SIG-M5 treated with dmso at 0.1 percent for 504 hours (cell line): Measurements from ENCODE around the gene IL3.
A peak's percentile ranks its signal among the peaks of the same experiment; 100 is the strongest.

ENCODE experiments used
- DNase-seq: peaks from one replicate; lab custom pipeline; 2025; ENCODE audit not compliant: unreplicated experiment; lab: John Stamatoyannopoulos, UW

The IL3 gene

DNA sequence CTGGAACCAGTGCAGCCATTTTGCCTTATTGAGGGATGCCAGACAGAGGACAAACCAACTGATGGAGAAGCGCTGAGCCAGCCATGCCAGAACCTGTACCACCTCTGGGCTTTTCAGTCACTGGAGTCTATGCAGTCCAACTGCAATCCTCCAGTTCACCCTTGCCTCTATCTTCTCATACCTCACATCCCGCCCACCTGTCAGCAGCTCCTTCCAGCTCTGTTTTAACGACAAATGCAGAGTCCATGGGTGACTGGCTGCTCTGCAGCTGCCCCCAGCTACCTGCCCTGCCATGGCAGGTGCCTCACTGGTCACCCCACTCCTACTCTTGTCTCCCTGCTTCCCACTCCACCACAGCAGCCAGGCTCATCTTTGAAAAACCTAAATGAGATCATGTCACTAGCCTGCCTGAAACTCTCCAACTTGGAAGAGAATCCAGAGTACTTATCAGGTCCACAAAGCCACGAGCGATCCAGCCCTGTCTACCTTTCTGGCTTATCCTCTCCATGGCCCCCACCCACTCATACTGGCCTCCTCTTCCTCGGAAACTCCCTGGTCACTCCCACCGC, 35.0 kb upstream of the IL3 start:
- no peak for DNase-seq

DNA sequence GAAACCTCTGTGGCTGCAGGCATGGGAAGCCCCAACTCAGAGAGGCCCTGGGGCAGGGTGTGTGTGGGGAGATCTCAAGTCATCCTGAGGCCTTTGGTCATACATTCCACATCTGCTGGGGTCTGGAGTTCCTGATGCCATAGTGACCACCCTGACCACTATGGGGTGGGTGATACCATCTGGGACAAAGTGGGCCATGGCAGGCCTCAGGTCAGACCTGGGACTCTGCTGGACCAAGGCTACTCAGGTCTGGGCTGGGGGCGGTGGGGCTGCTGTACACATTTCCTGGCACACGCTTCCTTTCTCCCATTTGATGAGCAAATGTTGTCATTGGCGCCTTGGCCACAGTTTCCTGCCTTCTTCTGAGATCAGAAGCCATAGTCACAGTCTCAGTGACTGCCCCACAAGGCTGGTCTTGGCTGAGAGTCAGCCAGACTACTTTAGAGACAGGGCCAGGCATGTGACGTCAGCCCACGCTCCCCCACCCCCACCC, 33.9 kb upstream of the IL3 start:
- no peak for DNase-seq

DNA sequence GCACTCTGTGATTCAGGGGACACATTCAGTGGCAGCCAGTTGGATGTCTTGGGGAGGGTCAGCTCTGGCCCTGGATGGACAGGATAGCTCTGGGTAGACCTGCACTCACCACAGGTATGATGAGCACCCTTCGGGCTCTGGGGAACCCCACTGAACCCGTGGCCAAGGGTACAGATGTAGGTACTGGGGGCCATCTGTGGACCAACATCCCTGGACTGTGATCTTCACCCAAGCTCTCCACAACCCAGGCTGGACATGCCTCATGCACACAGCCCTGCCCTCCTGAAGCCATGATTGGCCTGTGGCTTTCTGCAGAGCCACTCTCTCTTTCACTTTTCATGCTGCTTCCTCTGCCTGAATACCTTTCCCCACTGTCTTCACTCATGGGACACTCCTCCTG, 33.4 kb upstream of the IL3 start:
- DNase-seq, result no peak

DNA sequence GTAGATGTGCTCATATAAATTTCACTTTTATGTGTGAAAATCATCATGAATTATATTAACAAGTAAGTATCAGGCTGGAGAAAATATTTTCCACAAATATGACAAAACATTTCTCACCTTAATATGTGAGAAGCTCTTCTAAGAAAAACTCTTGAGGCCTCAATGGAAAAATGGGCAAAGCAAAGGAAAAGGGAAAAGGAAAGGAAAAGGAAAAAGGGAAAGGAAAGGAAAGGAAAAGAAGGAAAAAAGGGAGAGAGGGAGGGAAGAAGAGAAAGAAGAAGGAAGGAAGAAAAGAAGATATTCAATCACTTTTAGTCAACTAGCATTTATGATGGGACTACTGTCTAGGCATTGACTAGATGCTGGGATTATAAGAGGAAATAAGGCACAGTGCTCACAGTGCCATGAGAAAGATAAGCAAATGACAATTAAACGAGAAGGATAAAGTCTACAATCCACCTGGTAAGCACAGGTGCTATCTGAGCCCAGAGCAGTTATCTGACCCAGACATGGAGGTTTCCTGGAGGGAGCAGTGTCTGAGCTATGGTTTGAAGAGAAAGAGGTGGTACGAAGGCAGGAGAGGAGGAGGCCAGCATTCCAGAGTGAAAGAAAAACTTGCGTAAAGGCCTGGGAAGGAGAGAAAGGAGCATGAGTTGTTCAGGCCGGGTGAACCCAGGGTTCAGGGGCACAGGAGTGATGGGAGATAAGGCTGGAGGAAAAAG, 30.7 kb upstream of the IL3 start:
- DNase-seq, result no peak

DNA sequence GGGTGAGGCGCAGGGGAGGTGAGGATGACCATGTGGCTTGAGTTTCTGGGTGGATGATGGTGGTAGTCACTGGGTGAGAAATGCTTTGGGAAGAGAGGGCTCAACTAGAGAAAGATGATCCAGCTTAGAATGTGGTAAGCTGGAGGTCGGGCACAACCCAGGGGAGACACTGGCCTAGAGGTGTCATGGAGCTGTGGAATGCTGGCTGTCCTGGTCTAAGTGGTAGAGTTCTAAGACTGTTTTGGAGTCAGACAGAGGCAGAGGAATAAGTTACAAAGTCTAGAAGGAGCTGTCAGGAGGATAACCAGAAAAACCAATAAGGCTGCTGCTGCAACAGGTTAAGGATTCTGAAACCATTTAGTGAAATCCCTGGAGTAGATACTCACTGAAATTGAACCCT, 29.8 kb upstream of the IL3 start:
- DNase-seq, result no peak

DNA sequence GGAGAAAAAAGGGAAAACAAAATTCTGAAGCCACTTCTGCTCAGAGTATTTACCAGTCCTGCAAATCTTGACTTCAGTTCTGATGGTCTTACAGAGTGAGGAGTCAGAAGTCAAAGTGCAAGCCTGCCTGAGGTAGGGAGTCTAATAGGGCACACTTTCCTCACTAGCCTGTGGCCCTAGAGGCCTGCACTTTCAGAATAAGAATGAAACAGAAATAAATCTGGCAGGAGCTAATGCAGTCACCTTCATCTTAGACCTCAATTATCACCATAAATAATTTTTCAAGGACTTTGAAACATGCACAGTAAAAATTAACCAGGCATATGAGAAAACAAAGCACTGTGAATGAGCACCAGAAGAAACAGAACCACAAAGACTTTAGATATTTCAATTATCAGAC, 28.3 kb upstream of the IL3 start:
- no peak for DNase-seq

DNA sequence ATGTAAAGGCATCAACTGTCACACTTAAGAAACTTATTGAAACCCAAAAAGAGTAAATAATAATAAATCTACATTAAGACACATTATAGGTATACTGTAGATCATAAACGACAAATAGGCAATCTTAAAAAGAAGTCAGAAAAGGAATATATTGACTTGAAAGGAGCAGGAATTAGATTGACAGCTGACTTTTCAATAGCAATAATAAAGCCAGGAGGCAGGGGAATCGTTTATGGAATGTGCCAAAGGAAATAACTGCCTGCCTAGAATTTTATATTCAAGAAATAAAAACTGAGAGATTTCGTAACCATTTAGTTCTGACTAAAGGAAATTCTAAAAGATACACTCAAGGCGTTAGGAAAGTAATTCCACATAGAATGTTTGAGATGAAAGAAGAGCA, 27.3 kb upstream of the IL3 start:
- no peak for DNase-seq

DNA sequence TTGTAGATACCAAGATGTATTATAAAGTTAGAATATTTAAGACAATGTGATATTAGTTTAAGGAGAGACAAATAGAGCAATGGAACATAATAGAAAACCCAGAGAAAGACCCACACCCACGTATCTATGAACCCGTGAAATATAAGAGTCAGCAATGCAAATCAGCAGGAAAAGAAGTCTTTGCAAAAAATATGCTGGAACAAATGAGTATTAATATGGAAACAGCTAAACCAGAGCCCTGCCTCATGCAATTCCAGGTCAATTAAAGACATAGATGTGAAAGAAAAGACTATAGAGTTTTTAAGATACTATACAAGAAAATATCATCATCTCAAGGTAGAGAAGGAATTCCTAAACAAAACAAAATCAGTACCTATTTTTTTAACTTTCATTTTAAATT, 23.1 kb upstream of the IL3 start:
- DNase-seq, result no peak

DNA sequence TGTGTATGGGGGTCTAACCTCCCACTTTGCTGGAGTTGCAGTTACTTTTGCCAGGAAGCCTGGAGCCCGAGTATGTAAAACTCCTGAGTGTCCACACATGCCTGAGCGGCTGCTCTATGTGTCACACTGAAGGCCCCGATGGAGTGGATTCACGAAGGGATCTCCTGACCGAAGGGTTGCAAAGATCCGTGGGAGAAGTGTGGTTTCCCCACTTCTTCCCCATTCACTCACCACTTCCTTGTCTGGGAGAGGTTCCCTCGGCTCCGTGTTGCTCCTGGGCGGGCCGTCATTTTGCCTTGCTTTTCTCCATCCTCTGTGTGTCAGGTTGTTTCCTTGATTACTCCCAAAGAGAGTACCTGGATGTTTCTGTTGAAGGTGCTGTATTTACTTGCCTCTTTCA, 16.2 kb upstream of the IL3 start:
- no peak for DNase-seq

DNA sequence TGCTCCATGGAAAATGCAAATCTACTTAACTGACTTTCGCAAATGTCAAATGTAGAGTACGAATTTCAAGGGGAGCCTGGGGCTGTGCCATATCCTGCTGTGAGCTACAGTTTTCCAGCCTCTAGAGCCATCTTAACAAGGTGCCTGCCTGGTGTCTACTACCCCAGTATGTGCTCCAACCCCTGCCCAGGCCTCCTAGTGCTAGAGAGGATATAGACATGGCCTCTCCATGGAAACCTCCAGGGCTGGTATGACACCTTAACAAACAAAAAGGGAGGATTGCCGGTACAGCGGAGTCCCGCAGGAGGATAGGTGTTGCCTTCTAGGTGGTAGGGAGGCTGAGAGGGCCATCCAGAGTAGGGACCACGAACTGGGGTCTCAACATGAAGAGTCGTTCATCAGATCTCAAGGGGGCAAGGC, 13.6 kb upstream of the IL3 start:
- no peak for DNase-seq

DNA sequence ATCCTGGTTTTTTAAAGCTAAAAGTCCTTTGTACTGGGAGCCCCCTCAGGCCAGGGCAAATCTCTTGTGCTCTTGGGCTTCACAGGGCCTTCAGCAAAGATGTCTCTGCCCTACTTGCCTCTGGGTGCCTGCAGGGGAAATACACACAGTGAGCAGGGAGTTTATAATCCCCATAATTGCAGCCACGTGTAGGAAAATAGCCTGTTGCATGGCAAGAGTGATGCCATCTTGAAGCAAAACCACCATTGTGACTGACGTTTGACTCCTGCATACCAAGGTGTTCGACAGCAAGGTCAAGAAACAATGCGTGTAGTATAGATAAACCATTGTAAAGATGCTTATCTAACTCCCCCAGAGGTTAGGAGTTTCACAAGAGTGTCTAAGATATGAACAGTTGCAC, 11.4 kb upstream of the IL3 start:
- DNase-seq, result no peak

DNA sequence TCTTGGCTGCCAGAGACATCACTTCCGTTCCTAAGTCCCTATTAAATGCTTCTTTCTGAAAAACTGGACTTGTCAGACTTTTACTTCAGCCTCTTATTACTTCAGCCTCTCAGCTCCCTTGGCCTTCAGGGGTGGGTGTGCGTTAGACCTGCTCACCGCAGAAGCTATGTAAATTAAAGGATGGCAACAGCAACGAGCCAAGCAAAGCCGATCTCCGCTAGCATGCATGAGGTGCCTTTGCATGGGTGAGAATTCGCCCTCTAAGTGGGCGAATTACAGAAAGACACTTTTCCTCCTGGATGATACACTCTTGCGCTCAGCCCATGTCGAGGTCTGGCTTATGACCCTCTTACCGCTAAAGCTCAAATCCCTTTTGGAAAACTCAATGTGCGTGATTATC, 10.9 kb upstream of the IL3 start:
- no peak for DNase-seq

DNA sequence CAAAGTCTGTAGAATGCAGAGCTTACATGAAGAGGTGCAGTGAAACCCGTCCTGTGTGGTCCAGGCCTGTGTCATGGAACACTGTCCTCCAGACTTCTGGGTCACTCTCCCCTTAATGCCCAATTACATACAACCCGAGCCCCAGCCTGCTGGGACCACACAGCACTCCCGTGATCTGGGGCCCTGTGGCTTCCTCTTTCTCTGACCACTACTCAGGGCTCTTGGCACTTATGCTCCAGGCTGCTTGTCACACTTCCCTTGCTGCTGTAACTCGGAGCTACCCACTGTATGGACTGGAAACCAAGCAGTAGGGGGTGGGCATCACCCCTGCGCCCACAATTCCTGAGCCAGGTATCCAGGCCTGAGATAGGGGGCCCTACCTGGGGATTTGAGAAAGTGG, 10.3 kb upstream of the IL3 start:
- DNase-seq, result peak; percentile 47

DNA sequence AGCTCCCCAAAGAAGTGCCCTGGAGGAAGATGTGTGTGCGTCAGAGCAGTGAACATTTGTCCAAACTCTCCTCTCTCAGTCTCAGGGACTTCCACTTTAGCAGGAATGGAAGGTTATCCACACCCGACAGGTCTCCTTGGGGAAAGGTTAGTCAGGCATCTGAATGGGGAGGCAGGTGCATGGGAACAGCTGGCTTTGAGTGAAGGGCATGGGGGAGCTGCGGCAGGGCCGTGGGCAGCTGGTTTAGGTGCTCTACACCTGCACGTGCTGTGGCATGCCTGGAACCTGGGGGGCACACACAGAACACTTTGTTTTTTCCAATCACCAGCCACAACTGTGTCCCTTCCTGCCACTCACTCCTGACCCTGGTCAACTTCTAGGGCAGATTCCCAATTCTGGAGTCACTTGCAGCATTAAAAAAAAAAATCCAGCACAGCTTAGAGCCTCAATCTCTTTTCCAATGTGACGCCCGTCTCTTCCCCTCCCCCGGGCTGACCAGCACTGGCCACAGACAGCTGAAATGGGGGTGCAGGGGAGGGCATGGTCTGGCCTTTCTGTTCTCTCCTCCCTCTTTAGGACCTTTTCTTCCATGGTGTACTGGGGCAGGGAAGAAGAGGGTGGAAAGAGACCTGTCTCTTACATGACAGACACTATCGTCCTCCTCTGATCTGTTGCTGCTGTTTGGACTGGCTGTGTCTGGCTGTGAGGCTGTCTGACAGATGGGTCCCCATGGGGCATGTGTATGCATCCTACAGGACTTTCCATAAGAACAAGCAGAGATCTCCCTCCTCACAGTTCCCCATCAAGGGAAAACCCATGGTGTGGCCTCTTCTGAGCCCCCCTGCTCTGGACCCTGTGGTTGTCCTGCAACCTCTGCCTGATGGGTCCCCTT, 9.5 kb upstream of the IL3 start:
- no peak for DNase-seq

DNA sequence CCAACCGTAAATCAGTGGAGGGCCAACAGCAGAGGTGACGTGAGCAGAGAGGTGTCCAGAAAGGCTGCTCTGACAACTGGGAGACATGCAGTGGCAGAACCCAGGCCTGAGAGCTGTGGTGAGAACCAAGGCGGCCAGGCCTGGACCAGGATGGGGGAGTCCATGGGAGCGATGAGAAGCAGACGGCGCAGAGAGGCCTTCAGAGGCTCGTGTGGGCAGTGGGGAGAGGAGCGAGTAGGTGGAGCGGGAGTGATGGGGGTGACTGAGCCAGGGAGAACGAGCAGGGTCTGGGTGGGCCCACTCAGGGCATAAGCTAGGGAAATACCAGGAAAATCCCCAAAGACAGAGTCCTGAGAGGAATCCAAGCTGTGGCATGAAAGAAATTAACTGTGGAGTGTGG, 7.9 kb upstream of the IL3 start:
- no peak for DNase-seq

DNA sequence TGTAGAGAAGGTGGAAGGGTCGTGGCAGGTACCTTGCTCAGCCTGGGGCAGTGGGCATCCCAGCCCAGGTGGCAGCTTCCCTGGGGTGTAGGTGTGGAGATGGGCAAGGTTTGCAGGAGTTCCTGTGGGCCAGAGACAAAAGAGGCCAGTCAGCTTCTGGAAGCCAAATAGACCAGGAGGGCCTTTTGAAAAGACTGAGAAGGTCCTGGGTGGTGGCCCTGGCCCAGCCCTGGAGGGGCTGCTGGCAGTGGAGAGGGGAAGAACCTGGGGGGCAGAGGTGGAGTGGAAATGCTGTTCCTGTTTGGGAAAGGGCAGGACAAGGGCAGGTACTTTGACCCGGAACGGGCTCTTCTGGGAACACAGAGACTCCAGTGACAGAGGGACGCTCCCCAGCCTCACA, 7.0 kb upstream of the IL3 start:
- no peak for DNase-seq

DNA sequence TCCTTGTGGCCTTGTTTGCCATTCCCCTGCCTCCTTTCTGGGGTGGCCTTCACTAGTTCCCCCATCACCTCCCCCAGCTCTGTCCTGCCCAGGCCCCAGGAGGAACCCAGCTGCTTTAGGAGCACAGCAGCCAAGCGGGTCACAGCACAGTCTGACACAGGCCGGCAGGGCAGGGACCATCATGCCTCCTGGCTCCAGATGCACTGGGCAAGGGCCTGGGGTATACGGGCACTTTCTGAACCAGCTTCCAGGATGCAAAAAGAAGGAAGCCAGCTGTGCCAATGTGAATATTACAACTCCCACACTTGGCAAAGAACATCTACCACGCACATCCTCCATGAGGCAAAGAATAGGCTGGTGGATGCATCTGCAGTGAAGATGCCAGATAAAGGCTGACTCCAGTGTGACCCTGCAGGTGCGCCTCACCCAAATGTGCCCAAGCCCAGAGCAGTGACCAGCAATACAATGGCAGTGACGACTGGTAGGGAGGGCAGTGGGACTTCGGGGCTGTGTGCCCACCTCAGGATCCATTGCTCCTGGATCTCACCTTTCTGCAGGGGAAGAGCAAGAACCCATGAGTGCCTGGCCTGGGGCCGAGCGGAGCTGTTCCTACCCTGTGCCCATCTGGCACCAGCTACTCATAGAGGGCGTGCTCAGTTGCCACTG, 6.3 kb upstream of the IL3 start:
- no peak for DNase-seq

DNA sequence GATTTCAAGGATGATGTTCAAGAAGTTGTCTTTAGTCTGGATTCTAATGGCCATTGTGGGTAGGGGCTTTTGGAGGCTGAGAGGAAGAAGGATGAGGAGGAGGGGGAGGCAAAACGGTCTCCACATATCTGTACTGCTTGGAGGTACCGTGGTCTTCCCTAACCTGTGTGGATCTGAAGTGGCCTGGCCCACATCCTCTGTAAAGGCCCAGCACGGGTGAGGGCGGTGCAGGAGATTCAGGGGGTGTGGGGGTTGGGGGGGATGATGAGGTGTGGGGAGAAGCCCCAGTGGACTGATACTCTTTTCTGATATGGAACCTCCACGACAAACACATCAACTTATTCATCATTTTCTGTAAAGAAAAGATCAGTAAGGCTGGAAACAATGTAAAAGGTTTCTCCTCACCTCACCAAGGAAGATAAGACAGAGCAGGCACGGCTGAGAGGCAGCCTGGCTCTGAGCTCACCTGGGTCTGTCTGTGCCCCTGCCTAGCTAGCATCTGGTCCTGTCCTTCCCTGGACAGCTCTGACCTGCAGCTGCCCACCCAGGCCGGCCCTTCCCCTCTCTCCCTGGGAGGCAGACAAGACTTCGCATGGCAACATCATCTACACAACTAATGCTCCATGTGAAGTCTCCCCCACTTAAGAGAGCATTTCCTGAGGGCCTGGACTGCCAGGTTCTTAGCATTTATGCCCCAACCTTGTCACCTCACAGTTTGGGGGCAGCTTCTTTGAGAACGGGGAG, 5.6 kb upstream of the IL3 start:
- no peak for DNase-seq

DNA sequence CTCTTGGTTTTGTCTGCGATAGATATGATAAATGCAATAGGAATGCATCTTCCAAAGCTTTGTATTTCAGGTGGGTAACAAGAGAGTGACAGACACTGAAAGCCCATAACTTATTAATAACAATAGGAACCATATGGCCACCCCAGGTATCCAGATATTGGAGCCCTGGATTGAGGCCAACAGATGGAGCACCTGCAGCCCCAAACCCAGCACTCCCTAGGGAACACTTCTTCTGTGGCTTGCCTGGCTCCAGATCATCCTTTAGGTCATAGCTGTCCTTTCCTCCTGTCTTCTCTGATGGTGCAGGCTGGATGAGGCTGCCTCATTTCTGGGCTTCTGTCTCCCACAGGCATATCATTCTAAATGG, 5.0 kb upstream of the IL3 start:
- DNase-seq, result no peak

DNA sequence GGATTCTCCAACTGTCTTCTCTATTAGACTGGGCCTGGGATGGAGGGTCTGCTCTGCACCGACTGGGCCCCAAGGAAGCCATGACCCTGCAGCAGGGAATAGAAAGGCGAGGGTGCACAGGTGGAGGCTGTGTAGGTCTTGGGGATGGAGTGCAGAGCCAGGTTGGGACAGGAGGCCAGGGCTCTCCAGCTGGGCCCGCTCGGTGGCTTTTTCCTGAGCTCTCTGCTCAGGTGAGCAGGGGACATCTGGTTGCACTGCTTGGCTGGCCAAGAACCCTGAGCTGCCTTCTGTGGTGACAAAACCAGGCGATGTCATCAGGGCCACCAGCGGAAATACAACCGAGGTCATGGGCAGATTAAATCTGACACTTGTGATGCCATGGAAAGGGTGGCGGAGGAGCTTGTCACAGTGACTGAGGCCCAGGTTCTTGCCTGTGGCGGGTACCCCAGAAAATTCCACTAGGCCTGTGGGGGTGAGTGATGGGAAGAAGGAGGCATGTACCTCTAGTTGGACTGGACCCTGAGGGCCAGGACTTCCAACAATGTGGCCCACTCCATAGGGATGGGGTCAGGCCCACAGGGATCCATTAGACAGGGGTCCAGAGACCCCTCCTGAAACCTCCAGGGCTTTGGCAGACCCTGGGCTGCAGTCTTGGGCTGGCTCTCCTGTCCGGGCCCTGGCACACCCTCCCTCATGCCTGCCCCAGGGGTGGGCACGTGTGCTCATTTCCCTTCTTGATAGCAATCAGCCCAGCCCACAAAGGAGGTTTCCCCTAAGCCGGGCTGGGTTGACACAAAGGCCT, 4.4 kb upstream of the IL3 start:
- no peak for DNase-seq
